GM23338 (cell line): ENCODE data around the gene SLC29A4. TPM values are rescaled to one million over a fixed set of nuclear protein-coding genes. Genes with fewer than 3 reads are reported as not detected.

ENCODE experiments used
- ATAC-seq: fragments of 200-7000 bp; cut with Tn5 transposase; 3 replicates; pipeline ENCODE4 v1.9.1; 2020
- DNase-seq: peaks from one replicate; pipeline ENCODE4 v3.0.0-alpha.2; 2015; ENCODE audit warnings: low spot score
- H2AFZ ChIP-seq: fragments of 200-600 bp; sonication (generic); 2 replicates; pipeline ENCODE4 v1.8.0; 2016; ENCODE audit warnings: antibody characterized with exemption, mild to moderate bottlenecking, moderate library complexity
- H3F3A ChIP-seq: fragments of 200-600 bp; sonication (generic); replicated peaks from 2 replicates; pipeline ENCODE4 v1.8.0; 2017; ENCODE audit warnings: antibody characterized with exemption, mixed run types, low read depth
- H3K27ac ChIP-seq: fragments of 200-600 bp; sonication (generic); 2 replicates; pipeline ENCODE4 v1.6.1; 2016; ENCODE audit warnings: low read depth
- H3K27me3 ChIP-seq: fragments of 200-600 bp; sonication (generic); 2 replicates; pipeline ENCODE4 v1.8.0; 2016; ENCODE audit warnings: mild to moderate bottlenecking, mixed run types, moderate library complexity; ENCODE audit not compliant: insufficient read depth
- H3K36me3 ChIP-seq: fragments of 200-600 bp; sonication (generic); 2 replicates; pipeline ENCODE4 v1.8.0; 2016; ENCODE audit warnings: mild to moderate bottlenecking; ENCODE audit not compliant: insufficient read depth
- H3K4me1 ChIP-seq: fragments of 200-600 bp; sonication (generic); 2 replicates; pipeline ENCODE4 v1.8.0; 2016; ENCODE audit warnings: mild to moderate bottlenecking, moderate library complexity; ENCODE audit not compliant: insufficient read depth
- H3K4me2 ChIP-seq: fragments of 200-600 bp; sonication (generic); 2 replicates; pipeline ENCODE4 v1.7.1; 2017; ENCODE audit warnings: mixed run types
- H3K4me3 ChIP-seq: fragments of 200-600 bp; sonication (generic); 2 replicates; pipeline ENCODE4 v1.6.1; 2016; ENCODE audit warnings: mixed run types
- H3K79me2 ChIP-seq: fragments of 200-600 bp; sonication (generic); replicated peaks from 2 replicates; pipeline ENCODE4 v1.8.0; 2017; ENCODE audit warnings: mild to moderate bottlenecking; ENCODE audit not compliant: insufficient read depth
- H3K9me2 ChIP-seq: fragments of 200-600 bp; sonication (generic); 2 replicates; pipeline ENCODE4 v1.8.0; 2017; ENCODE audit not compliant: insufficient read depth
- H4K20me1 ChIP-seq: fragments of 200-600 bp; sonication (generic); replicated peaks from 2 replicates; pipeline ENCODE4 v1.8.0; 2017; ENCODE audit warnings: mild to moderate bottlenecking; ENCODE audit not compliant: insufficient read depth
- H3K27ac Mint-ChIP-seq: 2 replicates; pipeline ENCODE4 v1.8.0; 2020; ENCODE audit warnings: inconsistent platforms, mild to moderate bottlenecking, moderate library complexity, mixed read lengths
- H3K27me3 Mint-ChIP-seq: 3 replicates; pipeline ENCODE4 v1.8.0; 2022; ENCODE audit warnings: low read depth, mild to moderate bottlenecking, moderate library complexity, mixed read lengths, inconsistent platforms; ENCODE audit not compliant: insufficient read depth, poor library complexity
- H3K36me3 Mint-ChIP-seq: 3 replicates; pipeline ENCODE4 v1.8.0; 2021; ENCODE audit warnings: low read depth, mild to moderate bottlenecking, inconsistent platforms, moderate library complexity, mixed read lengths
- H3K4me1 Mint-ChIP-seq: 3 replicates; pipeline ENCODE4 v1.8.0; 2020; ENCODE audit warnings: mild to moderate bottlenecking, inconsistent platforms, mixed read lengths
- H3K4me3 Mint-ChIP-seq: 3 replicates; pipeline ENCODE4 v1.8.0; 2021; ENCODE audit warnings: moderate library complexity, mild to moderate bottlenecking, inconsistent platforms, mixed read lengths
- H3K9me3 Mint-ChIP-seq: 3 replicates; pipeline ENCODE4 v1.8.0; 2020; ENCODE audit warnings: moderate library complexity, mild to moderate bottlenecking, inconsistent platforms, mixed read lengths
- EZH2 ChIP-seq: fragments of 200-600 bp; sonication (generic); IDR thresholded peaks from one replicate; pipeline ENCODE4 v1.8.0; 2017; ENCODE audit warnings: antibody characterized with exemption, mild to moderate bottlenecking, low read depth; ENCODE audit not compliant: unreplicated experiment
- EZH2phosphoT487 ChIP-seq: fragments of 200-600 bp; sonication (generic); IDR thresholded peaks from one replicate; pipeline ENCODE4 v1.8.1; 2018; ENCODE audit warnings: antibody characterized with exemption; ENCODE audit not compliant: unreplicated experiment
- JUNB ChIP-seq: IDR thresholded peaks from one replicate; pipeline ENCODE4 v1.6.1; 2016; ENCODE audit warnings: antibody characterized with exemption; ENCODE audit not compliant: unreplicated experiment
- NANOG ChIP-seq: IDR thresholded peaks from 2 replicates; pipeline ENCODE4 v1.6.1; 2016; ENCODE audit warnings: antibody characterized with exemption, borderline replicate concordance
- POLR2AphosphoS5 ChIP-seq: IDR thresholded peaks from 2 replicates; pipeline ENCODE4 v1.6.1; 2016; ENCODE audit warnings: antibody characterized with exemption, low read depth
- REST ChIP-seq: IDR thresholded peaks from one replicate; pipeline ENCODE4 v1.6.1; 2018; ENCODE audit warnings: antibody characterized with exemption; ENCODE audit not compliant: unreplicated experiment
- ZNF114 ChIP-seq: fragments of 250-450 bp; sonication (Bioruptor Pico); IDR thresholded peaks from 2 replicates; pipeline ENCODE4 v1.5.0; 2020; ENCODE audit warnings: mild to moderate bottlenecking, moderate library complexity
- ZNF331 ChIP-seq: fragments of 250-450 bp; sonication (Bioruptor Pico); IDR thresholded peaks from 2 replicates; pipeline ENCODE4 v1.5.0; 2020; ENCODE audit warnings: low read depth, mild to moderate bottlenecking, moderate library complexity
- ZNF462 ChIP-seq: fragments of 250-450 bp; sonication (Bioruptor Pico); IDR thresholded peaks from 2 replicates; pipeline ENCODE4 v1.5.0; 2020; ENCODE audit warnings: mild to moderate bottlenecking, moderate library complexity
- polyA plus RNA-seq: library from polyadenylated mRNA; unstranded; fragments of >200 nt; fragmentation: Nextera tagmentation; extraction: Ambion mirVana; gene quantifications from 2 replicates; pipeline ENCODE4 v1.2.1, GENCODE V29; 2016
- total RNA-seq: library from RNA; depleted of rRNA; stranded (reverse); fragments of >200 nt; shearing (Covaris generic); gene quantifications from 2 replicates; pipeline ENCODE4 v1.2.3, GENCODE V29; 2014
- TF ChIP-seq, protein P1 (sequence below): IDR thresholded peaks from 2 replicates; pipeline ENCODE4 v1.6.1; 2016; ENCODE audit warnings: antibody characterized with exemption

The SLC29A4 gene
- total and polyA plus RNA-seq, 2 experiments from 2014 or later = 4.8 to 8.1 TPM

GRCh38 chr7:5333121-5334045, 50.6 kb downstream of the SLC29A4 start (continued):
- TF ChIP-seq REST (no peak), ZNF114 (CRISPR knock-in tag) (no peak)

DNA sequence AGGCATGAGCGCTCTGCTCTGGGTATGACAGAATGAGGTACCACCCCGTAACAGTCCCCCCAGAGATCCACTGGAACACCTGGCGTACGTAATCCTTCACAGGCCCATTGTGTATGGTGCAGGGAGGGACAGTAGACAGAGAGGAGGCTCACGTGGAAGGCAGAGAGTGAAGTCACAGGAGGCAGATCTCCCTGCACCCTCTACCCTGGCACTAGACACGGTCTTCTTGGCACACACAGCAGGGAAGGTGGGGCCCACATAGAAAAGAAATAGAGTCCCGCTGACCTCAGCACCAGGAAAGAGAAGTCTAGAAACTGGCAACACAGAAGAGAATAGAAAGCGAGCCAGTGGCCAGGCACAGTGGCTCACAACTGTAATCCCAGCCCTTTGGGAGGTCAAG, 51.9 kb downstream of the SLC29A4 start:
- Mint-ChIP-seq H3K36me3 (peaks cover 5% of the 10 kb centered on the region; the same call in 1 of the 3 replicates), H3K27me3 (peaks cover 6% of the 10 kb centered on the region), H3K4me3 (no peak overlapping the region), H3K9me3 (peaks cover 9% of the 10 kb centered on the region), H3K27ac (0 out of 2 replicates have a peak overlapping the region, but pooled peaks have one; percentile 22), H3K4me1 (peaks cover 2% of the 10 kb centered on the region; the same call in 2 of the 3 replicates)
- Histone ChIP-seq H3K4me3 (no peak overlapping the region), H3F3A (no peaks in the 10 kb centered on the region), H3K36me3 (no peaks in the 10 kb centered on the region), H3K79me2 (no peaks in the 10 kb centered on the region), H3K9me2 (no peaks in the 10 kb centered on the region), H4K20me1 (no peaks in the 10 kb centered on the region), H3K4me1 (no peaks in the 10 kb centered on the region), H3K27me3 (no peaks in the 10 kb centered on the region), H3K27ac (no peak overlapping the region), H2AFZ (no peak overlapping the region), H3K4me2 (no peak overlapping the region)
- no peak for ATAC-seq
- no peak for TF ChIP-seq EZH2phosphoT487
- TF ChIP-seq ZNF331 (CRISPR knock-in tag) = no peak
- no peak for TF ChIP-seq ZNF462
- TF ChIP-seq ZNF114 (CRISPR knock-in tag) = no peak
- no peak for TF ChIP-seq JUNB
- TF ChIP-seq, protein P1, sequence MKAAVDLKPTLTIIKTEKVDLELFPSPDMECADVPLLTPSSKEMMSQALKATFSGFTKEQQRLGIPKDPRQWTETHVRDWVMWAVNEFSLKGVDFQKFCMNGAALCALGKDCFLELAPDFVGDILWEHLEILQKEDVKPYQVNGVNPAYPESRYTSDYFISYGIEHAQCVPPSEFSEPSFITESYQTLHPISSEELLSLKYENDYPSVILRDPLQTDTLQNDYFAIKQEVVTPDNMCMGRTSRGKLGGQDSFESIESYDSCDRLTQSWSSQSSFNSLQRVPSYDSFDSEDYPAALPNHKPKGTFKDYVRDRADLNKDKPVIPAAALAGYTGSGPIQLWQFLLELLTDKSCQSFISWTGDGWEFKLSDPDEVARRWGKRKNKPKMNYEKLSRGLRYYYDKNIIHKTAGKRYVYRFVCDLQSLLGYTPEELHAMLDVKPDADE = no peak
- TF ChIP-seq POLR2AphosphoS5 = no peak
- no peak for TF ChIP-seq EZH2
- TF ChIP-seq NANOG = no peak
- DNase-seq = no peak
